NB4 (cell line): ENCODE data around the gene RPTOR.

Experiments
- CTCF ChIP-seq: IDR thresholded peaks from one replicate; pipeline ENCODE4 v1.5.1; 2012; ENCODE audit warnings: low read depth, low read length
- MYC ChIP-seq: IDR thresholded peaks from 2 replicates; pipeline ENCODE4 v1.6.1; 2011; ENCODE audit warnings: low read depth, low read length
- POLR2A ChIP-seq: IDR thresholded peaks from 2 replicates; pipeline ENCODE4 v1.6.1; 2011; ENCODE audit warnings: mild to moderate bottlenecking; ENCODE audit not compliant: insufficient read length; ENCODE audit errors: extremely low read depth

GRCh38 chr17:80594431-80595269, 50.0 kb downstream of the RPTOR start:
- TF ChIP-seq POLR2A (no peak), CTCF (no peak), MYC (no peak)
